Measurements from ENCODE around the gene GRK4.
A peak's percentile ranks its signal among the peaks of the same experiment; 100 is the strongest.
"Not testable (repeated sequence)": the region's sequence is repeated elsewhere in the genome, so short reads cannot be mapped to it uniquely, and the experiment has no call there.

The GRK4 gene

DNA sequence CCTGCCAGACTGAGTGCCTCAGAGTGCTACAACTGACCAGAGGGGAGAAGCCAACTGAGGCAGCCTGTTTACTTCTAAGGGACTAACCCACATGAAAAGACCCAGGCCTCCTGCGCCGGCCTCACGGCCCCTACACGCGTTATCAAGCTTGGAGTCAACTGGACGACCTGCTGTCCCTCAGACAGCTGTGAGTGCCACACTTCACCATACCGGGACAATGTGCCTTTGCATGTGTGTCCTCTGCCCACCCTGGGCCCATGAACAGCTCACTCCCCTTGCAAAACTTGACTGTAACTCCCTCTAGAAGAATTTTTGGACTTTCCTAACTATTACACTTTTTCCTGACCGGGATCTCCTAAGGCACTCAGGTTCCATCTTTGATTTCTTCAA is 2.0 kb upstream of the GRK4 start:
- no peak for DNase-seq (ENCODE audit: low read depth in 2 of 2)

DNA sequence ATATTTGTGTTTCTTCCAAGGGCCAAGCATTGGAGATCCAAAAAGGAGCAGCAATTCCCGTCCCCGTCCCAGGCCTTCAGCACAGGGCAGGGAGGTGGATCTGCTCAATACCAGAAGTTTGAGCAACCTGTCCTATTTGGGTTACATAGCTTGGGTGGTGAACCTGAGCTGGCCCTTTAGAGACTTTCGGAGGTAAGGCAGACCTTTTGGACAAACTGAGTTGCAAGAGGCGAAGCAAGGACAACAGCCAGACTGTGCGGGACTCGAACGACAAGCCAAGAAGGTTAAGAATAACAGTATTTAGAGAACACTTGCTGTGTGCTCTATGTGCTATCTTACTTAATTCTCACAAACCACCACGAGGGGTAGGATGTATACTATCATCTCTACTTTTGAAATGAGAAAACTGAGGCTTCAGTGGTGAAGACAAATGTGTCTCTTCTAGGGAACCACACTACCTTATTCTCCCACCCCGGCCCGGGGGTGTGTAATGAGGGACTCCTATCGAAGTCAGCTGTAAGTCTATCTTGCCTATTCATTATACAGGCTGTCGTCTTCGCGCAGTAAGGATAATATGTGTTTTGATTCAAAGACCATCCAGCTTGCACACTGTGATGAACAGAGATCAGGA is 1.4 kb upstream of the GRK4 start:
- no peak for DNase-seq (ENCODE audit: low read depth in 2 of 2)

DNA sequence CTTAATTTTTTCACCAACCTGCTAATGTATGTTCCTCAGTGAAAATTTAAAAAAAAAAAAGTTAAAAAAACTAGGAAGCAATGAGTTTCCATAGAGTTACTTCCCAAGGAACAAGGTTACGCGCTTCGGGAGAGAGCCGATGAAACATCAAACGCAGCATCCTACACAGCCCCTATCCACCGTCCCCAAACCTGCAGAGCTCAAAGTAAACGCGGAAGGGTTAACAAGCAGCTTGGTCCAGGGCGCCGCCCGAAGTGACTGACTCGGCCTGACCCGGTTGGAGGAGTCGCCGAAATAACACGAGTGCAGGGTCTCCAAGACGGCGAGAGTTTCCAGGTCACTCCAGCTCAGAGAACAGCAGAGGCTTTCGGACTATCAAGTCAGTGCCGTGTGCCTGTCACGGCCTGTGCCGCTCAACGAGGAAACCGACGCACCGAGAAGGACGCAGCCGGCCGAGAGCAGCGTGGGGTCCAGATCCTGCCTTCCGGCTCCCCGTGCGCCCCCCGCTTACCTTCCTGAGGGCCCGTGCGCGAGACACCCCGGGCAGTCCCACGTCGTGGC is 677 bp upstream of the GRK4 start:
- DNase-seq (ENCODE audit: low read depth in 2 of 2), result no peak

DNA sequence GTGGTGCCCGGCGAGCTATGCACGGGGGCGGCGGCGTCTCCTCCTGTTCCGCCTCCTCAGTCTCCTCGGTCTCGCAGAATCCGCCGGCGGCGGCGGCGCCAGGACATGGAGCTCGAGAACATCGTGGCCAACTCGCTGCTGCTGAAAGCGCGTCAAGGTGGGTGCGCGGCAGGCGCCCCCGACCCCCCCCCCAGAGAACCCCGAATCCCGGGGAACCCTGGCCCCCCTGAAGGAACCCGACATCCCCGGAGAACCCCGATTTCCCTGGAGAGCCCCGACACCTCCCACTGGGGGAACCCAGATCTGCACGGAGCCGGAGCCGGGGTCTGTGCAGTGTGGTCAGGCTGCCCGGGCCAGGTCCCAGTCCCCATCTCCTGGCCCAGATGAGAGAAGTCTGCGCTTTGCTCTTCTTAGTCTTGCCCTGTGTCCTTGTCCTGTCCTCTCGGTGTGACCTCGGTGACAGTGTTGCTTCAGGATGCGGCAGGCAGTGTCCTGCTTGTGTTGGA is 648 bp downstream of the GRK4 start:
- DNase-seq (ENCODE audit: low read depth in 2 of 2), result no peak

DNA sequence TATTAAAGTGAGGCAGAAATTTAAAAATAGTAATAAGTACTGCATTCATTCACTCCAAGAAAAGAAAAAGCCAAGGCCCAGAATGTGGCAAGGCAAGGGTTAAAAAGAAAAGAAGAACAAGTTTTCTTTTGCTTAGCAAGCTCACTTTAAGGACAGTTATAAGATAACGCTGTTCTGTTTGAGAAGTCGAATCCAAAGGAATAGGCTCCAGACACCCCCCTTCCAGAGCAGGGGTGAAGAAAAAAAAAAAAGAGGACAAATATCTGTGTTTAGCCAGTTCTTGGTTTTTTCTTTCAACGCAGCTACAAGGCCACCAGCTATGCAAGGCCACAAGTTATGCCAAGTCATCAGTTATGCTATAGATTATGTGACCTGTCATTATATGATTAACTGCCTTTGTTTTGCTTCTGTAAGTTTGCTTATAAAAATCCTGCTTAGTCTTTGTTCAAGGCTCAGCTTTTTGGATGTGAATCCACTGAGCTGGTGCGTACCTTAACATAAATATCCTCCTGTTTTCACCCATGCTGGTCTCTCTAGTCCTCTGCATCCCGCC is 1.4 kb downstream of the GRK4 start:
- no peak for DNase-seq (ENCODE audit: low read depth in 2 of 2)

DNA sequence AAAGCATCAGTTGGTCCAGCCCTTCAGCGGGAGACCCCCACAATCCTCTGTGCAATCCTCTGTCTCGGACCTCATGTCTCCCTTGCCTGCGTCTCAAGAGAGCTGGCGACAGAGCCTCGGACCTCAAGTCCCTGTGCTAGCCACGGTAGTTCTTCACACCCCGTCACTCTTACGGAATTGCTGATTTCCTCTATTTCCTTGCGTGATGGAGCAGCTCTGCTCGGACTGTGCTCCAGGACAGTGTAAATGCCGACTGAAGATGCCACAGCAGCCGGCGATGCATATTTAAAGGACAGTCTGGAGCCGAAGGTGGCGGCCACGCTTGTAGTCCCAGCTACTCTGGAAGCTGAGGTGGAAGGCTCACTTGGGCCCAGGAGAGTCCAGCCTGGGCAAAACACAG is 1.9 kb downstream of the GRK4 start:
- no peak for DNase-seq (ENCODE audit: low read depth in 2 of 2)

DNA sequence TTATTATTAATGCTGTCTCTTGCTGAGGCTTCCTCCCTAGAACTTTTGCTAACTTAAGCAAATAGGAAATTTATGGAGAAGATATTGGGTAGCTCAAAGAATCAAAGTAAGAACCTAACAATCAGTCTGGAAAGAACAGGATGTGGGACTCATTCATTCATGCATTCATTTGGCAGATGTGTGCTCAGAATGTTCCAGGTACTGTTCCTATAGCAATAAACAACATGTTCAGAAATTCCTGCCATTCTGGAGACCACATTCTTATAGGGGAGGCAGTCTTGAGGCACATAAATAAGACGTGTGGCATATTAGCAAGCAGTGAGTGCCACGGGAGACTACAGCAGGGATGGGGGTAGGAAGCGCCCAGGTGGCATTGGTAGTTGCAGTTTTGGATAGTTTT is 5.0 kb downstream of the GRK4 start:
- DNase-seq (ENCODE audit: low read depth in 2 of 2), result no peak

DNA sequence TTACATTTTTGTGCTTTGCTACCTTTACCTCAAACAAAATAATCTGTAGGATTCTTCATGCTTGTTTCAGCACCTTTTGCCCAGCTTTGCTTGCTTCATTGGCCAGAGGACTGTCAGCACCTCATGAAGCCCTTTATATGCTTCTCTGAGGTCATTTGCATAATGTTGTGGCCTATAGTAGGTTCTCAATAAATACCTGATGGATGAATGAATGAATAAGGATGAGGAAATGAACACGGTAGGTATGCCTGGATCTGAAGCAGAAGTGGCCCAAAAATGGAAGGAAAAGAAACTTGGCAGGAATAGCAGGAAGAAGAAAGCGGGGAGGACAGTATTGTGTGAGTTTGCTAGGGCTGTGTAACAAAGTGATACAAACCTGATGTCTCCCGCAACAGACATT is 7.9 kb downstream of the GRK4 start:
- DNase-seq (ENCODE audit: low read depth in 2 of 2), result no peak

GRCh38 chr4:2977211-2978088 is 14.1 kb downstream of the GRK4 start:
- DNase-seq (ENCODE audit: low read depth in 2 of 2), result no peak

- no peak for DNase-seq (ENCODE audit: low read depth in 2 of 2)
These were observed 18.0 kb downstream of the GRK4 start for GRCh38 chr4:2981256-2981819.

DNA sequence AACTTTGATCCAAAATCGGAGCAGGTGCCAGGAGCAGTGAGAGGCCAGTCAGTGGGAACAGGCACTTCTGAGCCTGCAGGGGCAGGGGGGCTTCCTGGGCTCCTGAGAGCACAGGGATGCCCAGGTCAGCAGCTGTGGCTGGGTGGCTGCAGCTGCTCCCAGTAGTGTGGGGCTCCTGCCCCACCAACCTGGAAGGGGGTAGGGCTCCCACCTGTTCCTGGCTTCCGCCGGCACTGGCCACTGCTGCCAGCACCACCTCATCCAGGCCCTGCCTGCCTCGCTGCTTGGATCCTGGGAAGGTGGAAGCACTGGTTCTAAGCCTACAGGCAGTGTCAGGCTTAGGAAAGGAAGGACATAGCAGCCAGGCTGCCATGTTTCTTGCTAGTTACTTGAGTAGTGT is 18.6 kb downstream of the GRK4 start:
- DNase-seq (ENCODE audit: low read depth in 2 of 2), result no peak

GRCh38 chr4:2983715-2984114 is 20.3 kb downstream of the GRK4 start:
- not testable (repeated sequence) for DNase-seq (ENCODE audit: low read depth in 2 of 2)

- no peak for DNase-seq (ENCODE audit: low read depth in 2 of 2)
These were observed 27.9 kb downstream of the GRK4 start for GRCh38 chr4:2991243-2991642.

DNA sequence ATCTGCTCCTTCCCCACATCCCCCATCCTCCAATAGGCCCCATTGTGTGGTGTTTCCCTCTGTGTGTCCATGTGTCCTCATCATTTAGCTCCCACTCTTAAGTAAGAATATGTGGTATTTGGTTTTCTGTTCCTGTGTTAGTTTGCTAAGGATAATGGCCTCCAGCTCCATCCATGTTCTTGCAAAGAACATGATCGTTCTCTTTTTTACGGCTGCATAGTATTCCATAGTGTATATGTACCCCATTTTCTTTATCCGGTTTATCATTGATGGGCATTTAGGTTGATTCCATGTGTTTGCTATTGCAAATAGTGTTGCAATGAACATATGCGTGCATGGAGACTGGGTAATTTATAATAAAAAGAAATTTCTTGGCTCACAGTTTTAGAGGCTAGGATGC is 31.5 kb downstream of the GRK4 start:
- DNase-seq (ENCODE audit: low read depth in 2 of 2), result no peak

DNA sequence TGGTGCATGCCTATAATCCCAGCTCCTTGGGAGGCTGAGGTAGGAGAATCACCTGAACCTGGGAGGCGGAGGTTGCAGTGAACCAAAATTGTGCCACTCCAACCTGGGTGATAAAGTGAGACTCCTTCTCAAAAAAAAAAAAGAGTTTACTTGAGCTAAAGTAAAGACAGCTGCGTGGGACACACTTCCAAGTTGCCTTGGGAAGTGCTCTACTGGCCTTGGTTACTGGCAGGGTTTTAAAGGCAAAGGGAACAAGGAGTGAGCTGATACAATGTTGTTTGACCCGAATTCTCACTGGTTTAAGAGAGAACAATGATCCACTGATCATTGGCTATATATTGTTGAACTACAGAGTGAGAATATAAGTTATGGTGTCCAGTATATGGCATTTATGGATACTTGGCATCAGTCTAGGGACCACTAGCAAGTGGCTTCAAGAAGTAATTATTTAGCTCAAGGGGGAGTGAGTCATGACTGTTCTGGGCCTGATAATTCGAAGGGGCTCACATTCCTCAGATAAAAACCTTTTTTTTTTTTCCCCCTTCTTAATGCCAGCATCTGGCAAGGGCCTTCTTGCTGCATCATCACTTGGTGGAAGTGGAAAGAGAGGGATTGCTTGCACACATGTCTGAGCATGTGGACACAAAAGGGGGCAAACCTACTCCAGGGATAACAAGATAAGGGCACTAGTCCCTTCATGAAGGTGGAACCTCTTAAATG is 32.3 kb downstream of the GRK4 start:
- no peak for DNase-seq (ENCODE audit: low read depth in 2 of 2)

DNA sequence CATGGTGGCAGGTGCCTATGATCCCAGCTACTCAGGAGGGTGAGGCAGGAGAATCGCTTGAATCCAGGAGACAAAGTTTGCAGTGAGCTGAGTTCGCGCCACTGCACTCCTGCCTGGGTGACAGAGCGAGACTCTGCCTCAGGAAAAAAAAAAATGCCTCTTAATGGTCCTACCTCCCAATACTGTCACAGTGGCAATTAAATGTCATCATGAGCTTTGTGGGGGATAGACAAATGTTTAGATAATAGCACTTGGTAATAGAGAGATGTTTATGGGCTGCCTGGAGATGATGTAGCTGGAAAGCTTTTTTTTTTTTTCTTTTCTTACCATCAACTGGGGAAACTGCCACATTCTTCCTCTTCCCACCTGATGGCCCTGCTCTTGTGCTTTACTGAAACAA is 33.0 kb downstream of the GRK4 start:
- DNase-seq (ENCODE audit: low read depth in 2 of 2), result no peak

DNA sequence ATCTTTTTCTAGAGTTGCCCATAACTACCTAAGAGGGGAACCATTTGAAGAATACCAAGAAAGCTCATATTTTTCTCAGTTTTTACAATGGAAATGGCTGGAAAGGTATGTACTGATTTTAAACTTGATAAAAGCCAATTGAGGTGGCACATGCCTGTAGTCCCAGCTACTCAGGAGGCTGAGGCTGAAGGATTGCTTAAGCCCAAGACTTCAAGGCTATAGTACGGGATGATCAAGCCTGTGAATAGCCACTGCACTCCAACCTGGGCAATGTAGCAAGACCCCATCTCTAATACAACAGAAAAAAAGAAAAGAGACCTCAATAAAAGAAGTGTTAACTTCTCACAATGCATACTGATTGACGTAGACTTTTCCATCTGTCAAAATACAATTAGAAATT is 44.4 kb downstream of the GRK4 start:
- no peak for DNase-seq (ENCODE audit: low read depth in 2 of 2)

DNA sequence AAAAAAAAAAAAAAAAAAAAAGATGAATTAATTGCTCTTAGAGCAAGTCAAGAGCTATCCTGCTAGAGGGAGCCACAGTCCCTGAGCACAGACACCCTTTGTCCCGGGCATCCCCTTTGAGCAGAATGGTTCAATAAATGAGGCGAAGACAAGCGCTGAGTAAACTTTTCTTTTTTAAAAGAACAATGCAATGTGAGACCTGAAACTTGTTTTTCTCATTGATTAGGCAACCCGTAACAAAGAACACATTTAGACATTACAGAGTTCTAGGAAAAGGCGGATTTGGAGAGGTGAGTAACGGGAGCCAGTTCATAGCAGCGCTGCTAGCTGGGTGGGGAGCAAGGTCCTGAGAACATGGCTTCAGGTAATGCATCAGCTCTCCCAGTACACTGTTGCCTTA is 46.1 kb downstream of the GRK4 start:
- DNase-seq (ENCODE audit: low read depth in 2 of 2), result no peak

DNA sequence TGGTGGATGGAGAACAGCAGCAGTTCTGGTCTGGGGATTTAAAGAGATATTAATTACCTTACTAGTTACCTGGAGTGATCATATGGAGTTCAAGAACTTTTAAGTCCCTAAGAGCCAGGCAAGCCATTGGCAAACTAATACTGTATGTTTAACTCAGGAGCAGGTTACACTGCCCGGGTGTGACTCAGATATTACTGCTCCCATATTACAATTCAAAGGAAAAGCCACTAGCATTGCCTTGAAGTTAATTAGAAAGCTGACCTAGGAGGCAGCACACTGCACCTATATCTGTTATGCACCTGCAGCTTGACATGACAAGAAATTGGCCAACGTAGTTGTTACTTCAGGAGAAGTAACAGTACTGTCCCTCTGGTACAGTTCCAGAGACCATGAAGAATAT is 47.2 kb downstream of the GRK4 start:
- DNase-seq (ENCODE audit: low read depth in 2 of 2), result no peak

GRCh38 chr4:3010998-3011397 is 47.6 kb downstream of the GRK4 start:
- peak; percentile 77 to 81 for DNase-seq (ENCODE audit: low read depth in 2 of 2)

- DNase-seq (ENCODE audit: low read depth in 2 of 2), result no peak
These were observed 48.3 kb downstream of the GRK4 start for GRCh38 chr4:3011456-3012220.
